HepG2 (cell line): ENCODE results near the gene ARHGAP21. TPM values are rescaled to one million over a fixed set of nuclear protein-coding genes. Genes with fewer than 3 reads are reported as not detected.
A peak's percentile ranks its signal among the peaks of the same experiment; 100 is the strongest.

ENCODE experiments used
- BRCA1 ChIP-seq: sonication (generic); formaldehyde crosslinking; IDR thresholded peaks from 2 replicates; pipeline ENCODE4 v1.4.0; 2020; ENCODE audit warnings: missing genetic modification reagents
- FLYWCH1 ChIP-seq: sonication (generic); formaldehyde crosslinking; IDR thresholded peaks from 2 replicates; pipeline ENCODE4 v1.8.1; 2023; ENCODE audit warnings: mild to moderate bottlenecking, missing genetic modification reagents
- FOXC1 ChIP-seq: sonication (generic); formaldehyde crosslinking; IDR thresholded peaks from 2 replicates; pipeline ENCODE4 v1.8.0; 2022; ENCODE audit warnings: mild to moderate bottlenecking, missing genetic modification reagents, borderline replicate concordance
- ISL2 ChIP-seq: sonication (generic); formaldehyde crosslinking; IDR thresholded peaks from 2 replicates; pipeline ENCODE4 v1.5.0; 2020; ENCODE audit warnings: missing genetic modification reagents
- JDP2 ChIP-seq: sonication (generic); formaldehyde crosslinking; IDR thresholded peaks from 2 replicates; pipeline ENCODE4 v1.8.1; 2022; ENCODE audit warnings: missing genetic modification reagents, borderline replicate concordance
- JUNB ChIP-seq: sonication (generic); formaldehyde crosslinking; IDR thresholded peaks from 2 replicates; pipeline ENCODE4 v1.8.0; 2022; ENCODE audit warnings: missing genetic modification reagents, mild to moderate bottlenecking, borderline replicate concordance
- KDM3A ChIP-seq: IDR thresholded peaks from 2 replicates; pipeline ENCODE4 v1.6.1; 2018; ENCODE audit warnings: low read depth, missing compliant biosample characterization
- KDM6A ChIP-seq: IDR thresholded peaks from 2 replicates; pipeline ENCODE4 v1.6.1; 2016; ENCODE audit warnings: low read depth
- KMT2A ChIP-seq: sonication (generic); formaldehyde crosslinking; IDR thresholded peaks from 2 replicates; pipeline ENCODE4 v1.4.0; 2020; ENCODE audit warnings: missing genetic modification reagents
- MXD4 ChIP-seq: IDR thresholded peaks from 2 replicates; pipeline ENCODE4 v1.6.1; 2016; ENCODE audit warnings: mild to moderate bottlenecking, missing biosample characterization, missing genetic modification reagents
- NPAS2 ChIP-seq: sonication (generic); formaldehyde crosslinking; IDR thresholded peaks from 2 replicates; pipeline ENCODE4 v1.8.0; 2022; ENCODE audit warnings: mild to moderate bottlenecking, missing genetic modification reagents, borderline replicate concordance
- PLRG1 ChIP-seq: fragments of 450-650 bp; conservative IDR thresholded peaks from 2 replicates; pipeline ENCODE4 v1.6.1; 2016
- TBX2 ChIP-seq: sonication (generic); formaldehyde crosslinking; IDR thresholded peaks from 2 replicates; pipeline ENCODE4 v1.5.0; 2020; ENCODE audit warnings: missing genetic modification reagents, mild to moderate bottlenecking, borderline replicate concordance
- YY1 ChIP-seq: IDR thresholded peaks from 2 replicates; pipeline ENCODE4 v1.6.1; 2011; ENCODE audit warnings: low read length, low read depth, moderate library complexity, mild to moderate bottlenecking; ENCODE audit not compliant: insufficient read depth, insufficient replicate concordance
- ZBTB8A ChIP-seq: sonication (generic); formaldehyde crosslinking; IDR thresholded peaks from 2 replicates; pipeline ENCODE4 v1.4.0; 2020; ENCODE audit warnings: mild to moderate bottlenecking, low read depth, missing genetic modification reagents, borderline replicate concordance
- ZFP82 ChIP-seq: sonication (generic); formaldehyde crosslinking; IDR thresholded peaks from 2 replicates; pipeline ENCODE4 v1.5.1; 2020; ENCODE audit warnings: mild to moderate bottlenecking, missing genetic modification reagents, borderline replicate concordance
- ZNF615 ChIP-seq: sonication (generic); formaldehyde crosslinking; IDR thresholded peaks from 2 replicates; pipeline ENCODE4 v1.5.0; 2020; ENCODE audit warnings: mild to moderate bottlenecking, missing genetic modification reagents, borderline replicate concordance
- ZNF879 ChIP-seq: sonication (generic); formaldehyde crosslinking; IDR thresholded peaks from 2 replicates; pipeline ENCODE4 v1.8.1; 2023; ENCODE audit warnings: missing genetic modification reagents
- ZSCAN31 ChIP-seq: sonication (generic); formaldehyde crosslinking; IDR thresholded peaks from 2 replicates; pipeline ENCODE4 v1.5.0; 2020; ENCODE audit warnings: low read depth, mild to moderate bottlenecking, missing genetic modification reagents
- polyA plus RNA-seq, 8 experiments: library from polyadenylated mRNA; depleted of rRNA in 3 of 8; stranded (reverse) in 7 of 8; unstranded in 1 of 8; fragments of >200 nt; fragmentation: Illumina TruSeq in 4 of 8; extraction: Trizol in 4 of 8; gene quantifications; 2 replicates each; pipeline versions ENCODE4 v1.2.1 to v1.2.3, GENCODE V29; 2011 to 2016; ENCODE audit warnings: low read depth in 4 of 8, missing spikeins in 1 of 8, mixed read lengths in 1 of 8; ENCODE audit not compliant: insufficient read depth in 1 of 8
- total RNA-seq, 5 experiments: library from RNA; depleted of rRNA; stranded (reverse); fragments of >200 nt; fragmentation: Illumina TruSeq; extraction: Trizol; gene quantifications; 2 replicates each; pipeline ENCODE4 v1.2.3, GENCODE V29; 2016; ENCODE audit warnings: low read depth in 1 of 5
- TF ChIP-seq, protein P1 (sequence below): sonication (generic); formaldehyde crosslinking; IDR thresholded peaks from 2 replicates; pipeline ENCODE4 v1.4.0; 2020; ENCODE audit warnings: missing genetic modification reagents; ENCODE audit errors: not compliant biosample characterization
- TF ChIP-seq, protein P2 (sequence below): sonication (generic); formaldehyde crosslinking; IDR thresholded peaks from 2 replicates; pipeline ENCODE4 v1.5.0; 2020; ENCODE audit warnings: mild to moderate bottlenecking, missing genetic modification reagents
- TF ChIP-seq, protein P3 (sequence below): sonication (generic); formaldehyde crosslinking; IDR thresholded peaks from 2 replicates; pipeline ENCODE4 v1.4.0; 2020; ENCODE audit warnings: low read depth, mild to moderate bottlenecking, missing genetic modification reagents
- TF ChIP-seq, protein P4 (sequence below): sonication (generic); formaldehyde crosslinking; IDR thresholded peaks from 2 replicates; pipeline ENCODE4 v1.5.0; 2020; ENCODE audit warnings: missing genetic modification reagents
- TF ChIP-seq, protein P5 (sequence below): sonication (generic); formaldehyde crosslinking; conservative IDR thresholded peaks from 2 replicates; pipeline ENCODE4 v1.4.0; 2020; ENCODE audit warnings: missing genetic modification reagents

Gene ARHGAP21
- total and polyA plus RNA-seq, 2 of the 13 experiments (the other 11 are each of a cell fraction or from before 2014, with no cell fraction given): 23.9 to 26.6 TPM

DNA sequence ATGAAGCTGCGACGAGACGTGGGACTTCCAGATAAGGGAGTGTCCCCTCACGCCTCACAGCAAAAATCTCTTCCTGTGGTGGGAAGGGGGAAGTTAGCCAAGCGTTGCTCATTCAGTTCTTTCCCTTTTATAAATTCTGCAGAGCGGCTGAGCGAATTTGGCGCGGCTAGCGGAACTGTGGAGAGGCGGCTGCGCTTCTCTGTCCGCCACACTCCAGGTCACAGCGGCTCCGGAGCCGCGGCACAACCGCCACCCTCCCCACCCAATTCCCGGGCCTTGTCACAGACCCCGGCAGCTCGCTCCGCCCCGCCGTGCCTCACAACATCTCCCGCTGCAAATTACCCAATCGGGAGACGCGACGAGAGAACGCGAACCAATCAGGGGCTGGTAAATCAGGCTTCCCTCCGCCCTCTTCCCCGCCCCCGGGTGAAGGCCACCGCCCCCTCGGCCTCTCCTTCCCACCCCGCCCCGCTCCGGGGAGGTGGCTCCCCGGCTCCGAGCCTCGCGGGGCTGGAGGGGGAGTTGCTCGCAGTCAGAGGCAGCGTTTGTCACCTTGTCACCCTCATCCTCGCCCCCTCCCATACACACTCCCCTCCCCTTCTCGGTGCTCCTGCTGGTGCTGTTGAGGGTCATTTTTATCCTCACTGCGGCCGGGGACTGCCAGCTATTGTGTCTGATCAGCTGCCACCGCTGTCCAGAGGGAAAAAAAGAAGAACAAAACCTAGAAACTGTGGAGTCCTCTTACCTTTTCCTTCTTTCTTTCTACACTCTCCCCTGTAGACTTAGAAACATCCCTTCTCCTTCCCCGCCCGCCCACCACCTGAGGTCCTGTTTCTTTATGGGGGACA is 918 bp upstream of the ARHGAP21 start (continued):
- TF ChIP-seq KDM6A (CRISPR knock-in tag) (no peak), ZNF879 (CRISPR knock-in tag) (no peak), TBX2 (CRISPR knock-in tag) (0 out of 2 replicates have a peak, but pooled peaks have one; percentile 14), YY1 (no peak), ZFP82 (no peak), FOXC1 (CRISPR knock-in tag) (no peak), JDP2 (CRISPR knock-in tag) (no peak), NPAS2 (no peak), ZBTB8A (CRISPR knock-in tag) (no peak), ZNF615 (no peak), MXD4 (CRISPR knock-in tag) (peak; percentile 29; the same call in 1 of the 2 replicates), ZSCAN31 (CRISPR knock-in tag) (no peak), KMT2A (CRISPR knock-in tag) (peak; percentile 51; the same call in 1 of the 2 replicates), BRCA1 (CRISPR knock-in tag) (0 out of 2 replicates have a peak, but pooled peaks have one; percentile 36), PLRG1 (no peak), ISL2 (CRISPR knock-in tag) (0 out of 2 replicates have a peak, but pooled peaks have one; percentile 41), FLYWCH1 (CRISPR knock-in tag) (no peak), JUNB (no peak), KDM3A (no peak)
- TF ChIP-seq, protein P1, sequence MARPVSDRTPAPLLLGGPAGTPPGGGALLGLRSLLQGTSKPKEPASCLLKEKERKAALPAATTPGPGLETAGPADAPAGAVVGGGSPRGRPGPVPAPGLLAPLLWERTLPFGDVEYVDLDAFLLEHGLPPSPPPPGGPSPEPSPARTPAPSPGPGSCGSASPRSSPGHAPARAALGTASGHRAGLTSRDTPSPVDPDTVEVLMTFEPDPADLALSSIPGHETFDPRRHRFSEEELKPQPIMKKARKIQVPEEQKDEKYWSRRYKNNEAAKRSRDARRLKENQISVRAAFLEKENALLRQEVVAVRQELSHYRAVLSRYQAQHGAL: no peak
- TF ChIP-seq, protein P2, sequence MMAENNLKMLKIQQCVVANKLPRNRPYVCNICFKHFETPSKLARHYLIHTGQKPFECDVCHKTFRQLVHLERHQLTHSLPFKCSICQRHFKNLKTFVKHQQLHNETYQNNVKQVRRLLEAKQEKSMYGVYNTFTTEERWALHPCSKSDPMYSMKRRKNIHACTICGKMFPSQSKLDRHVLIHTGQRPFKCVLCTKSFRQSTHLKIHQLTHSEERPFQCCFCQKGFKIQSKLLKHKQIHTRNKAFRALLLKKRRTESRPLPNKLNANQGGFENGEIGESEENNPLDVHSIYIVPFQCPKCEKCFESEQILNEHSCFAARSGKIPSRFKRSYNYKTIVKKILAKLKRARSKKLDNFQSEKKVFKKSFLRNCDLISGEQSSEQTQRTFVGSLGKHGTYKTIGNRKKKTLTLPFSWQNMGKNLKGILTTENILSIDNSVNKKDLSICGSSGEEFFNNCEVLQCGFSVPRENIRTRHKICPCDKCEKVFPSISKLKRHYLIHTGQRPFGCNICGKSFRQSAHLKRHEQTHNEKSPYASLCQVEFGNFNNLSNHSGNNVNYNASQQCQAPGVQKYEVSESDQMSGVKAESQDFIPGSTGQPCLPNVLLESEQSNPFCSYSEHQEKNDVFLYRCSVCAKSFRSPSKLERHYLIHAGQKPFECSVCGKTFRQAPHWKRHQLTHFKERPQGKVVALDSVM (CRISPR knock-in tag): no peak
- TF ChIP-seq, protein P3, sequence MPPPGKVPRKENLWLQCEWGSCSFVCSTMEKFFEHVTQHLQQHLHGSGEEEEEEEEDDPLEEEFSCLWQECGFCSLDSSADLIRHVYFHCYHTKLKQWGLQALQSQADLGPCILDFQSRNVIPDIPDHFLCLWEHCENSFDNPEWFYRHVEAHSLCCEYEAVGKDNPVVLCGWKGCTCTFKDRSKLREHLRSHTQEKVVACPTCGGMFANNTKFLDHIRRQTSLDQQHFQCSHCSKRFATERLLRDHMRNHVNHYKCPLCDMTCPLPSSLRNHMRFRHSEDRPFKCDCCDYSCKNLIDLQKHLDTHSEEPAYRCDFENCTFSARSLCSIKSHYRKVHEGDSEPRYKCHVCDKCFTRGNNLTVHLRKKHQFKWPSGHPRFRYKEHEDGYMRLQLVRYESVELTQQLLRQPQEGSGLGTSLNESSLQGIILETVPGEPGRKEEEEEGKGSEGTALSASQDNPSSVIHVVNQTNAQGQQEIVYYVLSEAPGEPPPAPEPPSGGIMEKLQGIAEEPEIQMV (CRISPR knock-in tag): no peak
- TF ChIP-seq, protein P4, sequence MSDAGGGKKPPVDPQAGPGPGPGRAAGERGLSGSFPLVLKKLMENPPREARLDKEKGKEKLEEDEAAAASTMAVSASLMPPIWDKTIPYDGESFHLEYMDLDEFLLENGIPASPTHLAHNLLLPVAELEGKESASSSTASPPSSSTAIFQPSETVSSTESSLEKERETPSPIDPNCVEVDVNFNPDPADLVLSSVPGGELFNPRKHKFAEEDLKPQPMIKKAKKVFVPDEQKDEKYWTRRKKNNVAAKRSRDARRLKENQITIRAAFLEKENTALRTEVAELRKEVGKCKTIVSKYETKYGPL (CRISPR knock-in tag): no peak
- TF ChIP-seq, protein P5, sequence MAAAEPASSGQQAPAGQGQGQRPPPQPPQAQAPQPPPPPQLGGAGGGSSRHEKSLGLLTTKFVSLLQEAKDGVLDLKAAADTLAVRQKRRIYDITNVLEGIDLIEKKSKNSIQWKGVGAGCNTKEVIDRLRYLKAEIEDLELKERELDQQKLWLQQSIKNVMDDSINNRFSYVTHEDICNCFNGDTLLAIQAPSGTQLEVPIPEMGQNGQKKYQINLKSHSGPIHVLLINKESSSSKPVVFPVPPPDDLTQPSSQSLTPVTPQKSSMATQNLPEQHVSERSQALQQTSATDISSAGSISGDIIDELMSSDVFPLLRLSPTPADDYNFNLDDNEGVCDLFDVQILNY (CRISPR knock-in tag): no peak
